GM04504 (cell line): ENCODE measurements around the gene PIPOX.

Experiments
- DNase-seq: peaks from one replicate; pipeline ENCODE4 v3.0.0-alpha.2; 2012; ENCODE audit warnings: low read depth

Gene PIPOX, protein sequence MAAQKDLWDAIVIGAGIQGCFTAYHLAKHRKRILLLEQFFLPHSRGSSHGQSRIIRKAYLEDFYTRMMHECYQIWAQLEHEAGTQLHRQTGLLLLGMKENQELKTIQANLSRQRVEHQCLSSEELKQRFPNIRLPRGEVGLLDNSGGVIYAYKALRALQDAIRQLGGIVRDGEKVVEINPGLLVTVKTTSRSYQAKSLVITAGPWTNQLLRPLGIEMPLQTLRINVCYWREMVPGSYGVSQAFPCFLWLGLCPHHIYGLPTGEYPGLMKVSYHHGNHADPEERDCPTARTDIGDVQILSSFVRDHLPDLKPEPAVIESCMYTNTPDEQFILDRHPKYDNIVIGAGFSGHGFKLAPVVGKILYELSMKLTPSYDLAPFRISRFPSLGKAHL

DNA sequence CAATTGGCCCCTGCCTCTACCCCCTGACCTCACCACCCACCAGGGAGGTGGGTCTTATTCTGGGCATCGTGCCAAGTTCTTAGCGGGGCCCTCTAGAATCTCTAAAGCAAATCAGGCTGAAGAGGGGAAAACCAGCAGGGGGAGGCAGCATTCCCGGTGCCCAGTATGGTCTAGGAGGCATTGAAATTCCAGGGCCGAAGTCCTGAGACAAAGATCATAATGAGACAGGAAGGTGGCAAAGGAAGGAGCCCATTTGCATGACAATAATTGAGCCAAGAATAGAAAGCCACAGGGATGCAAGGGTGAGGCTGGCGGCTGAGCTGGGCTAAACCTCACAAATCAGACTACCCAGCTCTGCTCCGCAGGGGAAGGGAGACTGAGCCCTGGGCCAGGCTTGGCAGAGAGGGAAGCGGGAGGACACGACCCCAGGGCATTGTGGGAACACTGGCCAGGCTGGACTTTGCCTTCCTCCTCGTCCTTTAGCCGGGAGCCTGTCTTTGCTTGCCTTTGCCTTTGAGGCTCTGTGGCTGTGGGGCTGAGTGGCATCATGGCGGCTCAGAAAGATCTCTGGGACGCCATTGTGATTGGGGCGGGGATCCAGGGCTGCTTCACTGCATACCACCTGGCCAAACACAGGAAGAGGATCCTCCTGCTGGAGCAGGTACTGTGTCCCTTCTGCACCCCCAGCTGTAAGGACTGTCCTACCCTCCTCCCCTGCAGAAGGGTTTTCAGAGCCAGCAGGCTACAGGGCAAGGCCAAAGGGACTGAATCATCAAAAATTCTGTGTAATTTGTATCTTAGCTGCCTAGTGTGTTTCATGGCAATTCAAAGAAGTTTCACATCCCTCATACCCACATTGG is at the start of gene PIPOX:
Gene PIPOX (plus strand): TSS at position 463 of the 860 bp plus-strand sequence. CDS start 85 bp downstream, at position 548.
- no peak for DNase-seq

DNA sequence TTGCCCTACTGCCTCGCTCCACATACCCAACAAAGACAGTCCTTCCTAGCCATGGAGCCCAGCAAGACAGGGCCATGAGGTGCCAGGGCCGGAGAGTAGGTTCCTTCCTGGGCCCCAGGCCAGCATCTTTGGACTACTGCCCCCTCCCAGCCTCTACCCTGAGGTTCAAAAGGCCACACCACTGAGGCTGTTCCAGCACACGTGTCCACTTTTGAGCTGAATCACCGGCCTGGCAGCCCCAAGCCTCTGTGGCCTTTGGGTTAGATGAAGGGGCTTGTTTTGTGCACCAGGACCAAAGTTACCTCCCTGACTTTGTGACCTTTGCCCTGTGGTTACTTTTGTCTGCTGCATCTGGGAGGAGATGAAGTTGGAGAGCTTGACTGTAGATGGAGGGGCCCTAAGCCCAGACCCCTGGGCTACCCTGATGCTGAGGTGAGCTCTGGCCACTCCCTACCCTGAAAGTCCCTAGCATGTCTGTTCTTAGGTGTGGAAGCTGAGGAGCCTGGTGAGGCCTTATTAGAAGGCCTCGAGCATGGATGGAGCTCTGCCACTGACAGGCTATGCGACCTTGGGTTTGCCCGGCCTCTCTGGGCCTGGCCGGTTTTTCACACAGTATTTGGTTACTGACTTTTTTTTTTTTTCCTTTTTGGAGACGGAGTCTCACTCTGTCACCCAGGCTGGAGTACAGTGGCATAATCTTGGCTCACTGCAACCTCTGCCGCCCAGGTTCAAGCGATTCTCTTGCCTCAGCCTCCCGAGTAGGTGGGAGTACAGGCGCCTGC is 49.1 kb upstream of the PIPOX start:
- no peak for DNase-seq

DNA sequence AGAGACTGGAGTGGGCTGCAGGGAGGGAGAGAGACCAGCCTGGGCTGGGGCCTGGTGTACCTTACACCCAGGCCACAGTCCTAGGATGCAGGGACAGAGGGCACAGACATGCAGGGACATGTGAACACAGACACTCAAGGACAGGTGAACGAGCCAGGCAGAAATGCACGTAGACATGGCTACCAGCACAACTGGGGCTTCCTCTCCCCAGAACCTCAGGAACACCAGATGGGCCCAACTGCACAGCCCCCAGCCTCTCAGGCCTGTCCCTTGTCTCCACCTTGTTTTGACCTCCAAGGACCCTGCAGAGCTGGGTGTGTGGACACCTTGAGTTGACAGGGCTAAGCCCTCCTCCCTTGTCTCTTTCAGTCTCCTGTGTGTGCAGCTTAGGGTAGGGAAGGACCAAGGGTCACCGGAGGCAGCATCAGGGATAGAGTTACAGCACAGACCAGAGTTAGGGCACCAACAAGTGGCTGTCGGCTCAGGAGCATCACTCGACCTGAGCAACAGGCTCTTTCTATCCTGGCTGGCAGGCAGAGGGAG is 46.3 kb upstream of the PIPOX start:
- DNase-seq, result no peak

DNA sequence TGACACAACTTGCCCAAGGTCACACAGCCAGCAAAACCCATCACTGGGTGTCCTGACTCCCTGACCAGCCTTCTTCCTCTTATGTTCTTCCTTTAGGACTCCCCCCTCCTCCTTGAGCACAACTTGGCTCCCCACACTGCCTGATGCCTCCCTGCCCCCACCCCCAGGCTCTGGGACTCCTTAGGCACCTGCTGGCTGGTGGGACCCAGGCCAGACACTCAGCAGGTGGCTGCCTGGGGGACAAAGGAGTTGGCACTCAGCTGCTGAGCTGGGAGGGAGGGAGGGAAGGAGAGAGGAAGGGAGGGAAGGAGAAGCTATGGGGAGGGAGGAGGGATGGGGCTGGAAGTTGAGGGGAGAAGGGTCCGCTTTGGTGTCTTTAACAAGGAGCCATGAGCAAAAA is 45.1 kb upstream of the PIPOX start:
- no peak for DNase-seq

DNA sequence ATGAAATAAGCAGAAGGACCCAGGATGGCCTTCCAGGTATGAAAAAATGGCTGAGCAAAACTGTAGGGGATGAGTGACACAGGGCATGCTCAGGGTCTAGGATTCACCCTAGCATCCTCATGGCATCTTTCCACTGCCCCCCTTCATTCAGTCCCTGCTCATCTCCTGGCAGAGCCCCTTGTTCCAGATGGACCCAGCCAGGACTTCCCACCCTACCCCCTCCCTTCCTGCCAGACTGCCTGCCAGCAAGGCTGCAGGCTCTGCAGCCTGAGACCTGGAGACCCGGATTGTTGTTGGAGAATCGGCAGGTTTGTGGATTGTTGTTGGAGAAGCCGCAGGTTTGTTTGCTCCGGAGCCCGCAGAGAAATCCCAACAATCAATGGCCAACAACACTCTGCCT is 43.7 kb upstream of the PIPOX start:
- no peak for DNase-seq

DNA sequence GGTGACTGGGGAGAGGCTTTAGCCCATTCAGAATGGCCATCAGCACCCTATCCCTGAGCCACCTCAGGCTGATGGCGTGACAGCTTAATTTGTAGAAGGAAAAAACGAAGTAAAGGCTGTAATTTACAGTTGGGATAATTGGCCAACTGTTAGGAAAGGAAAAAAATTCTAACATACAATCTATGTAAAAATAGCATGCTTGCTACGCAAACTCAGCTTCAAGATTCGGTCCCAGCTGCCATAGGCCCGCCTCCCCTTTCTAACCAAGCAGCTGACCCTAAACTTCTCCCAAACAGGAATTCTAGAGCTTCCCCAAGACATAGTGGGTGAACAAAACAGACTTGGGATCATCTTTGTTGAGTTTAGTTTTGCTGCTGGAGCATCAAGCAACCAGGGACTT is 42.0 kb upstream of the PIPOX start:
- DNase-seq, result no peak

DNA sequence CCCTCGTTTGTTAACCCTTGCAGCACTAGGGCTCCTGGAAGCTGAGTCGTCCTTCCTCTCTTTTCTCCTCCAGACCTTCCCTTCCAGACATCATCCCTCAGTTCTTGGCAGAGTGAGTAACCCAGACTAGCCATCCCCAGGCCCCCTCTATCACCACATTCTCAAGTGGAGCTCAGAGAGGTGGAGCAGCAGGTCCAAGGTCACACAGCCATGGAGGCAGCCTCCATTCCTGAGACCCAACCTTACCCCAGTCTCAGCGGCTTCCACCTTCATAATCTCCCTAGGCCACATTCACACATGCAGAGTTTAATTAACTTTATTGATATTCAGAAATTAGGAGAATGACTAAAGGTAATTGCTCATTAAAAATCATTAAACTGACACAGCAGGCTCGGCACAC is 40.1 kb upstream of the PIPOX start:
- no peak for DNase-seq

DNA sequence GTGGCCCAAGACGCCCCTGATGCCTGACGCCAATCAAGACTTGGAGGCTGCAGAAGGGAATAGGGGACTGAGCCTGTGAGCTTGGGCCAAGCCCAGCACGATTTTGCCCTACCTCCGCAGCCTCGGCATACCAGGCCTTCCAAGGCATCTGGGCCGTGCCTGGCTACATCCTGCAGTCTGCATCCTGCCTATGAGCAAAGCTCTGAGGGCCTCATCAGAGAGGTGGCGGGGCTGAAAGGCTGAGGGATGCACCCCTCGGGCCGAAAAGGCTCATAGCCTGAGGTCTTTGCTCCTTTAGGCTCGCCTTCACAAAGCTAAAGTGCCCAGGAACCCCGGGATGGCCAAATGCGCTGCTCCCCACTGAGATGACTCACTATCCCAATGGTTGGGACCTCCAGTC is 39.7 kb upstream of the PIPOX start:
- DNase-seq, result no peak

DNA sequence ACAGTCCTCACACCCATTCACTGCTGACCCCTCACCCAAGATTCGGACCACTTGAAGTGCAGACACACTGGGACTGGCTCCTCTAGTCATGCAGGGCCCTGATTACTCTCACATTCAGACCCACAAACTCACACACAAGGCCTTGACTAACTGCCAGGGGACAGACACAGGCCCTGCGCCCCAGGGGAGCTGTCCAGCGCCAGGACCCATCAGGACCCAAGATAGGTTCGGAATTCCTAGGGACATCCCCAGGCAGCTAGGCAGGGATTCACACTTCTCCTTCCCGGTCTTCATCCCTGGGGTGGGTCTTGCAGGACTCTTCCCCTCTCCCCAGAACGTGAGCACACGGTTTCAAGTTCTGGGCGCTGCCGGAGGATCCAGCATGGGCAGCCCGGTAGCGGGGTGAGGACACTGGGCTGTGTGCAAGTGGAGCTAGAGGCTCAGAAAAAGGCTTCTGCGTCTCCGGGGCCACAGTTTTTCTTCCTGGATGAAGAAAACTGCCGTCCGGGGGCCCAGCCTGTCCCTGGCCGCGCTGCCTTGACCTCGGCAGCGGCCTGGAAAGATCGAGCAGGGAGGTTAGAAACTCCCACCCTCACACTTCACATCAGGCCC is 38.8 kb upstream of the PIPOX start:
- no peak for DNase-seq

DNA sequence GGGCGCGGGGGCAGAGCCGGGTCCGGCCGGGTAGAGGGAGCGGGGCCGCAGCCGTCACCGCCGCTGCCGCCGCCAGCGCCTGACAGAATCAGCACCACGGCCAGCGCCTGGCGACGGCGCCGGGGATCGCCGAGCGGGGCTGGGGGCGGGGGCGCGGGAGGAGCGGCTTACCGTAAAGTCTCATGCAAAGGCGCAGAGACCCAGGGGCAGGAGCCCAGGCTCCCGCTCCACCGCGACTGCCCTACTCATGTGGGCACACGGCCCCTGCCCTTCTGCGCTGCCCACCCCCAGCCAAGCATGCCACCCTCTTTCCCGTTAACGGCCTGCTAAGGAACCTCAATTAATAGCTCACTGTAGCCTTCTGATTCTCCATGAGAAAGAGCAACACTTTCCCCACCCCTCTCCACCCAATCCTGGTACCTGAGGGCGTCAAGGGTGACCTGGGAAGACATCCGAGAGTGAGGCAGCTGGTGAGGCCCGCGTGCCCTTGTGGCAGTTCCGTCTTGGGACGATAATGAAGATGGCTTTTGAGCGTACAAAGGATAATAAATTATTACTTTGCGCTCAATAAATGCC is 36.9 kb upstream of the PIPOX start, which contains the start of gene SEZ6:
Gene SEZ6 (minus strand): TSS at position 98 of the 576 bp plus-strand sequence. CDS start 164 bp downstream, outside the sequence.
- peak; percentile 16 for DNase-seq

DNA sequence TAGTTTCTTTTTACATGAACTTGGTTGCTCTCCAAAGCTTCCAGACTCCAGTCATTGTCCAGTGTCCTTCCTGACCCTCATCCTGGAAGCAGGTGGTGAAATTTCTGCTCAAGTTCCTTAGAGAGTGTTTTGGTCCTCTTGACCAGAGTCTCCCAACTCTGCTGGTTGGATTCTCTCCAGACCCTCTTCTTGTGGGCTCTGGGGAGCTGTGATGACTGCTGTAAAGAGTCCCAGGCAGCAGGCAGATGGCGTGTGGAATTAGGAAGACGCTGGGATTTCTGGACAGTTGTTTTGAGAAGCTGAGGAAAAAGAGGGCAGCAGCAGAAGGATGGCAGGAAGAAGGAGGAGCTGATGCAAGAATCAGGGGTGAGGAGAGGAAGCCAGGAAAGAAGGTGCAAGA is 35.5 kb upstream of the PIPOX start:
- no peak for DNase-seq

DNA sequence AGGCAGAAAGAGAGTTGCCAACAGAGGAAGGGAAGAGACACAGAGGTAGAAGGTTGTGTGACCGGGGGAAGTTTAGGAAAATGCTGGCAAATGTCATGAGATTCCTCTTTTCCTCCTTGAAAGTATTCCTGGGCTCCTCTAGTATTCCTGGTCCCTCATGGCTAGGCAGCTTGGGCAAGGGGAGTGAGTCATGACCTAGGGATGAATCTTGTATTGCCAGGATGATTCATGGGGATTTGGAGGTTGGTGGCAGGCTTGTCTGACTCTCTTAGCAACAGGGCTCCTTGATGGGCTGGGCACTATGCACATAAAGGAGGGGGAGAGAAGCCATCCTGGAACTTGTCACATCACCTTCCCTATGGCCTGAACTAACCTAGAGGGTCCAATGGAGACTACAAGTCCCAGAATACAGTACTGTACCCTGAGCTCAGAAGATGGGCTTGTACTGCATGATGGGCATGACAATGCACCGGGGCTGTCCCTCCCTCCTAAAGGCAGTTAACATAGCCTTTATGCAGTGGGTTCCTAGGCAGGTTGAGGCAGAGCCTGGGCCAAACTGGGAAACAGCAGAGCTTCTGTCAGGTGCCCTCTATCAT is 35.0 kb upstream of the PIPOX start:
- no peak for DNase-seq

DNA sequence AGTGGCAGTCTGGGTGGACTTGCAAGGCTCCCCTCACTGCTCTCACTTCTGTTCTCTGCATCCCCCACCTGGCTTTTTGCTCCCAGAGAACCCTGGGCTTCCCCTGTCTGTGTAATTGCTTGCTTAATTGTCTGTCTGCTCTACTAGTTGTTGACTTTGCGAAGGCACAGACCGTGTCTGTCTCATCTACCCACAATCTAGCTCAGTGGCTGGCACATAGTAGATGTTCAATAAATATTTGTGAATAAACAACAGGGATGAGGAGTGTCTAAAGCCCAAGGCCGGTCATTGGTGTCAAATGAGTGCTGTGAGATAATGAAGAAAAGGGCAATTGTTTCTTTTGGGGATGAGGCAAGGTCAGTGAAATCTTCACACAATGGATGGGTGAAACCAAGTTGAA is 34.4 kb upstream of the PIPOX start:
- DNase-seq, result no peak

DNA sequence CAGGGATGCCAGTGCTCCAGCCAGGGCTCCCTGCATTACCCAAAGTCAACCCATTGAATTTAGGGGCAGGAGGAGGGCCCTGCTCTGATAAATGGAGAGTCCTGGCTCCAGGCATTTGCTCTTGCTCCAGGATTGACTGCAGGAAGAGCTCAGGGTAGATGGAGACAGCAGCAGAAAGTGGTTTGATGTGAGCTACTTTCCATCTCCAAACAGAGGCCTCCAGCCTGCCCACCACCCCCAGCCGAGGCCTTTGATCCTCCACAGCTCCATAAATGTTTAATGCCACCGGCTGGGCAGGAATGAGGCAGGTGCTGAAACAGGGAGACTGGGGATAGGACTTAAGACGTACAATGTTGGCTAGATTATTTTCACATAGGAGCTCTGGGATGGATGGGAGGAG is 32.8 kb upstream of the PIPOX start:
- no peak for DNase-seq

DNA sequence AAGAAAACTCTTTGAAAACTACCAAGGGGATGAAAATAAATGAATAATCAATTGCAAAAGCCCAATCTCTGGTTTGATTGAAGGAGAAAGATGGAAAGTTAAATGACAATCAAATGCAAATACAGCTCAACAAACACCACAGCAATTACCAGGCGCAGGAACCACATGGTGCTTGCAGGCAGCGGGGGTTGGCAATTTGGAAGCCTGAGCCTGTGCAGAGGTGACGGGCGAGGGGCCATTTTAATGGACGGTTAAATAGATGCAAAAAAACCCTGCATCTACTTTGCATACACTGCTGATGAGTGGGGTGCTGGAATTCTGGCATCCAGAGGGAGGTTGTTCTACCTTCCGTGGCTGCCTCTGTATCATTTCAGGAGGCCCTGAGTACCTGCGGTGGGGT is 32.4 kb upstream of the PIPOX start:
- DNase-seq, result no peak

DNA sequence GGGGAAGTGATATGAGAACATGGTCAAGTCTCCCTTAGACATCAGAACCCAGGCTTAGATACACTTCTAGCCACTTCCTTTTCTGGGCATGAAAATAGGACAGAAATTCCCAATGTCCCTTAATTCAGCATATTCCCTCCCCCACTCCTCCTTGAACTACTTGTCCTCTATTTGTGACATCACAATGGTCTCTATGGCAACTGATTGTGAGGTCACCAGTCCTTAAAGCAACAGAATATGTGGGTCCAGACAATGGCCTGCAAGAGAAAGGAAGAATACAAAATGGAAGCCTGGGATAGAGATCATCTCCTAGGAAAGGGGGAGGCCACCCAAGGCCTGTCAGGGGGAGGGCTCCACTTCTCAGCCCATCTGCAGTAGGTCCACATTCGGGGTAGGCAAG is 30.4 kb upstream of the PIPOX start:
- no peak for DNase-seq

DNA sequence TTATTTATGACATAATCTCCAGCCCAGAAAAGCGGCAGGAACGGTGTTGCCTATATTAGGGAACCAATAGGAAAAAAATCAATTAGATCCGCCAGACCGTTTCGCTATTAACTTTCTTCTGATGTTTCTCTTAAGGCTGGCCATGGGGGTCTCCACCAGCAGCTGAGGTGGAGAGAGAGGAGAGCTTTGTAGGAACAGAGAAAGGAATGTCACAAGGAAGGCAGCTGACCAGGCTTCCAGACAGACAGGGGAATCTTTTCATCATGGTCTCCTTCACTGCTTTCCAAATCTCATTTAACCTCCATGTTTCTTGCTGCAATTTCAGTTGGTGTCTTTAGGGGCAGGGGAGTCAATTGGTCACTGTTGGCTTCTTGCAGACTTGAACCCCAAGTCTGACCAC is 28.2 kb upstream of the PIPOX start:
- no peak for DNase-seq

DNA sequence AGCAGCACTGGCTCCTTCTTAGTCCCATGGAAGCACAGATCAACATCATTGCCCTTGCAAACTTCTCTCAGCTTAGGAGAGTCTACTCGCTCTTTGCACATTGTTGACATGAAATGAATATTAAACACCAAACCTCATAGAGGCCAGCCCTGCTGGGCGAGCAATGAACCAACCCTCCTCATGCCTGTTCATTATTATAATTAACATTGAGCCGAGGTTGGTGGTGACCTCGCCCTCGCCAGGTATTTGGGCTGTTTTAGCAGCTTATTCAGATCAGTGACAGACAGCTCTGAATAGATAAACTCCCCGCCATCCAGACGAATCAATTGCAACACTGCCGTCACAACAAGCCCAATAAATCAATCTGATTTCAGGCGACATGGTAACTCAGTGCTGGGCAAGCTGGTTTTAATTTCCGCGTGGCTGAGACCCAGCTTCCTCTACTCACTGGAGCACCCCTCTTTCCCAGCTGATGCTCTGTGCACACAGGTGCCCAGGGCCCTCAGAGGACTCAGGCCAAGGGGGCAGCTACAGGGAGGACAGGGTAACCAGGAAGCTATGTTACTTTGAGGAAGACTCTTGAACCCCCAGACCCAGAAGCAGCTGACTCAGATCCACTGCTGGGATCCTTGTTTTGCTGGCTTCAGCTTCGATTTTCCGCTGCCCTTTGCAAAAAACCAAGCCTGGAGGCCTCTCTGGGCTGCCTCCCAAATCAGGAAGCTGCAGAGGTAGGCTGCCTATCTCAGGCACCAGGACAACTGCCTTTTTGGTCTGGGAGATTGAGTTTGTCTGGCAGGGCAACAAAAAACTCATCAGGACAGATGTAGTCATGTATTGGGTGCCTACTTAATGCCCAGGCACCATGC is 26.4 kb upstream of the PIPOX start:
- DNase-seq, result no peak

DNA sequence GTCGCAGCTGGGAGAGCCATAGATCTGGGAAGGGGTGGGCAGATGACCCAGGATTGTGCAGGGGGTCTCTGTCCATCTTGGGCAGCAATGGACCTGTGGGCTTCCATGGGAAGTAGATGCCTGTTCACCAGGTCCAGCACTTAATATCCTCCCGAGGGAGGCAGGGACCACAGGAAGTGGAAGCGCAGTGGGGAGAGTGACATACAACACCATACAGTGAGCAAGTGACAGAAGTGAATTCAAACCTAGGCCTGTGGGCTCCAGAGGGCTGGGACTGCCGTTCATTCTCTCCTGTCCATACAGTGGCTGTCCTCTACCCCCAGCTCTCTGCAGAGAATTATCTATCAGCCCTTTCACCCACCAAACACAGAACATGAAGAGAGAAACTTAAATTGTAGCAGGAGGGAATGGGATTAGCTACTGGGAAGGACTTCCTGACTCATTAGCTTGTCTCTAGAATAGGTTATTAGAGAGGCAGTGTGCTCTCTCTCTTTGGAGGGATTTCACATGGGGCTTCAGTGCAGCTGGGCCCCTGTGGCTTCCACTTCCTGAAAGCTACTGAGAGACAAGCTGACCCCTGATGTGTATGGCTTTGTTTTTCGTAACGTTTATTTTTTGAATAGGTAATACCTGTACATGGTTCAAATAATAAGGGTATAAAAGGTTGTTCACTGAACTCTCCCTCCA is 24.0 kb upstream of the PIPOX start:
- no peak for DNase-seq
